ENCODE results near the gene BRD9. TPM values are rescaled to one million over a fixed set of nuclear protein-coding genes. Genes with fewer than 3 reads are reported as not detected.

Gene BRD9
- total and polyA plus RNA-seq, 5 donors: 17.1 to 41.3 (median 32.8) TPM

DNA sequence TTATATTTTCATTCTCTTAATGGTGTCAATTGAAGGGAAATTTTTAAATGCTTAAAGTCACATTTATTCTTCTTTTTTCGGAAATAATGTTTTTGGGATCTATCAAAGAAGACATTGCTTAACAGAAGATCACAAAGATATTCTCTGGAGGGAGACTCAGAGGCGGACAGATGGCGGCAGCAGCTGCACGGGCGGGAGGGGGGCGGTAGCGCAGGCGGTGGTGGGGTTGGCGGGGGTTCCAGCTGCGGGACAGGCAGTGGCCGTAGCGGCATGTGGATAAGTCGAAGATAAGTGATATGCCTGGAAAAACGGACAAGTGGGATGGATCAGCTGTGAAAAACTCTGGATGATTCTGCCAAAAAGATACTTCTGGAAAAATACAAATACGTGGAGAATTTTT is 76.4 kb downstream of the BRD9 start:
- ATAC-seq: no peak
- H3K27me3 ChIP-seq (ENCODE audit: control insufficient read depth, insufficient read depth): no peaks in the 10 kb centered on the region
- intact Hi-C loops (cut with DNase I): no loop called here
- peaks cover 4% of the 10 kb centered on the region for H3K9me3 ChIP-seq (ENCODE audit: control insufficient read depth, low read length)
- no peak overlapping the region for H3K4me3 ChIP-seq (ENCODE audit: low read length)
- DNase-seq: no peak
- no peak overlapping the region for H3K27ac ChIP-seq (ENCODE audit: low read length)
- no peaks in the 10 kb centered on the region for H3K4me1 ChIP-seq (ENCODE audit: control insufficient read depth, insufficient read depth, low read length)
- WGBS: no CpG with 5 or more reads among the region's 15 CpGs

DNA sequence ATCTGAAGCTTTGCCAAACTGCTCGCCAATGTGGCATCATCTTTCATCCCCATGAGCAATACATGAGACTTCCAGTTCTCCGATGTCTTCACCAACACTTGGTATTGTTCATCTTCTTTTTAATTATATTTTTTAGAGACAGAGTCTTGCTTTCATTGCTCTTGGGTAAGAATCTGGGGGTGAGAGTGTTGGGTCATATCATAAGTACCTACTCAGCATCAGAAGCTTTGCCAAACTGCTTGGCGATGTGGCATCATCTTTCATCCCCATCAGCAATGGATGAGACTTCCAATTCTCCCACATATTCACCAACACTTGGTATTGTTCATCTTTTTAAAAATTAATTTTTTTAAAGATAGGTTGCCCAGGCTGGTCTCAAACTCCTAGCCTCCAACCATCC is 77.2 kb downstream of the BRD9 start:
- Histone ChIP-seq H3K4me1 (ENCODE audit: control insufficient read depth, insufficient read depth, low read length) (no peaks in the 10 kb centered on the region), H3K27me3 (ENCODE audit: control insufficient read depth, insufficient read depth) (no peaks in the 10 kb centered on the region), H3K4me3 (ENCODE audit: low read length) (no peak overlapping the region), H3K27ac (ENCODE audit: low read length) (no peak overlapping the region), H3K9me3 (ENCODE audit: control insufficient read depth, low read length) (peaks cover 2% of the 10 kb centered on the region)
- DNase-seq: no peak
- no peak for ATAC-seq
- intact Hi-C loops (cut with DNase I): no loop called here
- WGBS: no CpG with 5 or more reads among the region's 3 CpGs

Other genes with a start within 250 kb of the BRD9 start
- 10 to 100 TPM; 15.8 to 30.1 (median 22.7) TPM for gene TPPP, start 199.4 kb downstream of the BRD9 start, total RNA-seq
- gene TPPP, start 199.4 kb downstream of the BRD9 start, polyA plus RNA-seq: 12.2 TPM
- gene ZDHHC11B, start 108.1 kb downstream of the BRD9 start, total RNA-seq: 10 to 100 TPM; 17.0 to 49.2 (median 24.1) TPM
- gene ZDHHC11B, start 108.1 kb downstream of the BRD9 start, polyA plus RNA-seq: 6.6 TPM
- 10 to 100 TPM; 19.3 to 66.1 (median 37.4) TPM for gene ZDHHC11, start 41.8 kb downstream of the BRD9 start, total RNA-seq
- 5.8 TPM for gene ZDHHC11, start 41.8 kb downstream of the BRD9 start, polyA plus RNA-seq
- gene TRIP13, start 83 bp upstream of the BRD9 start, total RNA-seq: under 1 TPM; 0.25 to 0.94 (median 0.58) TPM
- gene TRIP13, start 83 bp upstream of the BRD9 start, polyA plus RNA-seq: 0.27 TPM
- 1 to 10 TPM; 1.9 to 8.6 (median 3.1) TPM for gene NKD2, start 116.0 kb upstream of the BRD9 start, total RNA-seq
- 2.6 TPM for gene NKD2, start 116.0 kb upstream of the BRD9 start, polyA plus RNA-seq
- gene SLC12A7, start 219.3 kb upstream of the BRD9 start, total RNA-seq: 10 to 100 TPM; 57.2 to 80.5 (median 65.6) TPM
- 28.5 TPM for gene SLC12A7, start 219.3 kb upstream of the BRD9 start, polyA plus RNA-seq

All from right cardiac atrium (tissue), 5 donors.